Glutamatergic neuron (in vitro differentiated cells): Measurements from ENCODE around the gene ZBTB7C. TPM values are rescaled to one million over a fixed set of nuclear protein-coding genes. Genes with fewer than 3 reads are reported as not detected.
A peak's percentile ranks its signal among the peaks of the same experiment; 100 is the strongest.

ENCODE experiments used
- DNase-seq: peaks from one replicate; pipeline ENCODE4 v3.0.0; 2022
- H3K27ac Mint-ChIP-seq: one replicate; pipeline ENCODE4 v1.8.0; 2020; ENCODE audit warnings: mild to moderate bottlenecking, mixed read lengths, inconsistent platforms; ENCODE audit not compliant: unreplicated experiment
- H3K27me3 Mint-ChIP-seq: one replicate; pipeline ENCODE4 v1.8.0; 2020; ENCODE audit warnings: mild to moderate bottlenecking, moderate library complexity, mixed read lengths, inconsistent platforms; ENCODE audit not compliant: unreplicated experiment
- H3K36me3 Mint-ChIP-seq: one replicate; pipeline ENCODE4 v1.8.0; 2020; ENCODE audit warnings: mild to moderate bottlenecking, mixed read lengths, inconsistent platforms; ENCODE audit not compliant: unreplicated experiment
- H3K4me1 Mint-ChIP-seq: one replicate; pipeline ENCODE4 v1.8.0; 2020; ENCODE audit warnings: mild to moderate bottlenecking, low read depth, mixed read lengths, inconsistent platforms; ENCODE audit not compliant: unreplicated experiment
- H3K4me3 Mint-ChIP-seq: one replicate; pipeline ENCODE4 v1.8.0; 2020; ENCODE audit warnings: mild to moderate bottlenecking, mixed read lengths, inconsistent platforms; ENCODE audit not compliant: unreplicated experiment
- H3K9me3 Mint-ChIP-seq: one replicate; pipeline ENCODE4 v1.8.0; 2020; ENCODE audit warnings: mild to moderate bottlenecking, moderate library complexity, mixed read lengths, inconsistent platforms; ENCODE audit not compliant: unreplicated experiment
- total RNA-seq: library from RNA; stranded (reverse); fragmentation: NEBNext Ultra II Directional; extraction: Animal tissue kit (Norgen Biotek cat#: 25700); gene quantifications from one replicate; pipeline ENCODE4 v1.2.1, GENCODE V29; 2021; ENCODE audit not compliant: unreplicated experiment
- TF ChIP-seq, protein P1 (sequence below): fragments of 200-600 bp; sonication (generic); IDR thresholded peaks from one replicate; pipeline ENCODE4 v1.5.0; 2021; ENCODE audit not compliant: partially characterized antibody, unreplicated experiment

ZBTB7C gene
- total RNA-seq, 1 donor from 2014 or later = 10.6 TPM

DNA sequence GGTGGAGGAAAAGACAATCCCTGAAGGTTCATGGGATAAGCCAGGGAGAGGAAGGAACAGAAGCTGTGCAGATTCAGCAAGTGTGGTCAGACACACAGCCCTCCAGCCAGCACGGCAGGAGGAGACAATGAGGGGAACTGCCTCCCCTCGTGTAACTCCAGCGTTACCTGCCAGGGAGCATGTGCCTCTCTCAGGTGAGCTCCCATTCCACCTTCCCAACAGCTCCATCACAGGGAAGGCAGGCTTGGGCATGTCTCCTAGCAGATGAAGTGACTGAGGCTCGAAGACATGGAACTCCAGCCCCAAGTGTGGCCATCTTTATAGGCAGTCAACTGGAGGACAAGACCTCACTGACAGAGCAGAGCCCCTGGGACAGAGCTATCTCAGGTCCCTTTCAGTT is 47.4 kb downstream of the ZBTB7C start:
- TF ChIP-seq, protein P1, sequence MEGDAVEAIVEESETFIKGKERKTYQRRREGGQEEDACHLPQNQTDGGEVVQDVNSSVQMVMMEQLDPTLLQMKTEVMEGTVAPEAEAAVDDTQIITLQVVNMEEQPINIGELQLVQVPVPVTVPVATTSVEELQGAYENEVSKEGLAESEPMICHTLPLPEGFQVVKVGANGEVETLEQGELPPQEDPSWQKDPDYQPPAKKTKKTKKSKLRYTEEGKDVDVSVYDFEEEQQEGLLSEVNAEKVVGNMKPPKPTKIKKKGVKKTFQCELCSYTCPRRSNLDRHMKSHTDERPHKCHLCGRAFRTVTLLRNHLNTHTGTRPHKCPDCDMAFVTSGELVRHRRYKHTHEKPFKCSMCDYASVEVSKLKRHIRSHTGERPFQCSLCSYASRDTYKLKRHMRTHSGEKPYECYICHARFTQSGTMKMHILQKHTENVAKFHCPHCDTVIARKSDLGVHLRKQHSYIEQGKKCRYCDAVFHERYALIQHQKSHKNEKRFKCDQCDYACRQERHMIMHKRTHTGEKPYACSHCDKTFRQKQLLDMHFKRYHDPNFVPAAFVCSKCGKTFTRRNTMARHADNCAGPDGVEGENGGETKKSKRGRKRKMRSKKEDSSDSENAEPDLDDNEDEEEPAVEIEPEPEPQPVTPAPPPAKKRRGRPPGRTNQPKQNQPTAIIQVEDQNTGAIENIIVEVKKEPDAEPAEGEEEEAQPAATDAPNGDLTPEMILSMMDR = no peak
- H3K27me3 Mint-ChIP-seq = peaks cover 12% of the 10 kb centered on the region
- H3K27ac Mint-ChIP-seq = no peak overlapping the region
- peaks cover 9% of the 10 kb centered on the region for H3K36me3 Mint-ChIP-seq
- peaks cover 5% of the 10 kb centered on the region for H3K4me1 Mint-ChIP-seq
- H3K4me3 Mint-ChIP-seq = no peak overlapping the region
- no peak for DNase-seq
- peaks cover 4% of the 10 kb centered on the region for H3K9me3 Mint-ChIP-seq

DNA sequence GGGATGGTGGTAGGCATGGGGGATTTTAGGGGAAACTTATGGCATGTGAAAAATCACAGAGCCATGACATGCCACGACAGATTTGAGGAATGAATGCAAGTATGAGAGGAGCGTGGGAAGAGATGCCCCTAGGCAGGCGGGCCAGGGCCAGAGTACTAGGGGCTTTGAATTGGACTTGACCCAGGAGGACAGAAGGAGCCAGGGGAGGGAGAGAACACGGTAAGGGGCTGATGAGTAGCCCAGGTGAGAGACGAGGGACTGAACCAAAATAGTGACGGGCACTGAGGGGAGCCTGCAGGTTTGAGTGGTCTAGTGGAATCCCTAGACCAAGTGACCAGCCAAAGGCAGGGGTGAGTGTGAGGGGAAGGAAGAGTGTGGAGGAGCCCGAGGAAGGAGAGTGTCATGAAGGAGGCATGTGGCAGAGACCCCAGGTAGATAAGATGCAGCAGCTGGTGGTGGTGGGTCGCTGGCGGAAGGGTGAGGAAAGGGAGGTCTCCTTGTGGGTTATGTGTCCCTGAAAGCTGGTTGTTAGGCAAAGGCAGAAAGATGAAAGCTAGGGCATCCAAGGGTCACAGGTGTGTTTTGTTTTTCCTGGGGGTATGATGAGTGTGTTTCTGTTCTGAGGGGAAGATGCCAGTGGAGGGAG is 48.7 kb downstream of the ZBTB7C start:
- Mint-ChIP-seq H3K4me3 (no peak overlapping the region), H3K27ac (no peak overlapping the region), H3K9me3 (peaks cover 9% of the 10 kb centered on the region), H3K4me1 (peaks cover 10% of the 10 kb centered on the region), H3K36me3 (peaks cover 9% of the 10 kb centered on the region), H3K27me3 (peaks cover 14% of the 10 kb centered on the region)
- no peak for DNase-seq
- TF ChIP-seq, protein P1 = no peak

DNA sequence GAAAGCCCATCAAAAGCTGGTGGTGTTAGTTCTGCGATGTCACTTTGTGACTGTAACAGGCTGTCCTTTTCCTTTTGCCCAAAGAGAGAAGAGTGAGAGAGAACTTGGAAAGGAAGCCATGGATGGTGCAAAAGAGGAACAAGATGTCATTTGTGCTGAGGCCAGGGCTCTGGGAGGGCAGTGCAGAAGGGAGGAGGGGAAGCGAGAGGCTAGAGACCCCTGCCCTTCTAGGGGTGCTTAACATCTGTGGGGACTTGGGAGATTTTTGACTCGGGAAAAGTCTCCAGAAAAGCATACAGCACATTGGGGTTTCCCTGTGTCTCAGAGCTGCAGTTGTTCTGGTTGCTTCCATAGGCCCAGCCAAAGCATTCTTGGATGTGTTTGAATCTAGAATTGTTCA is 49.6 kb downstream of the ZBTB7C start:
- H3K27me3 Mint-ChIP-seq = peaks cover 14% of the 10 kb centered on the region
- no peak for DNase-seq
- TF ChIP-seq, protein P1 = no peak
- H3K9me3 Mint-ChIP-seq = peaks cover 9% of the 10 kb centered on the region
- H3K27ac Mint-ChIP-seq = peak overlapping the region; percentile 20
- peaks cover 9% of the 10 kb centered on the region for H3K36me3 Mint-ChIP-seq
- H3K4me1 Mint-ChIP-seq = peaks cover 10% of the 10 kb centered on the region
- H3K4me3 Mint-ChIP-seq = no peak overlapping the region

DNA sequence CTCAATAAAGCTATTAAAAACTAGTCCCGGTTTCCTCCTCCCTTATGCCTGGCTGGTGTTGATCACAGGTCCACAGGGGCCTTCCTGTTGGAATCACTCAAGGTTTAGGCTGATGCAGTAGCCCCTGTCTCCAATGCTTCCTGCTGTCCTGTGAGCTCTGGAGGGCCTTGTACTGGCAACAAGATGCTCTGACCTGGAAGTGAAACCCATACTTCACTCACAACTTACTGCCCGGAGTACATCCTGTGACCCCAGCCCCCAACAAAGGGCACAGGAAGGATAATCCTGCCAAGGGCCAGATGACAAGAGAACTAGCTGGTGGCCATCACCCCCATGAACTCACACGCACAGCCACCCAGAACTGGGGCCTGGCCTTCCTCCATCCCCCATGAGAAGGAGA is 50.3 kb downstream of the ZBTB7C start:
- peaks cover 10% of the 10 kb centered on the region for H3K4me1 Mint-ChIP-seq

More for the DNA sequence above, 50.3 kb downstream of the ZBTB7C start:
- H3K27me3 Mint-ChIP-seq = peaks cover 14% of the 10 kb centered on the region
- H3K27ac Mint-ChIP-seq = no peak overlapping the region
- H3K4me3 Mint-ChIP-seq = no peak overlapping the region
- TF ChIP-seq, protein P1 = no peak
- no peak for DNase-seq
- H3K36me3 Mint-ChIP-seq = peaks cover 5% of the 10 kb centered on the region
- peaks cover 9% of the 10 kb centered on the region for H3K9me3 Mint-ChIP-seq
